D721Med (cell line): ENCODE results near the gene PTPRZ1.

Experiments
- DNase-seq: peaks from one replicate; pipeline ENCODE4 v3.0.0; 2011; ENCODE audit warnings: low spot score; ENCODE audit not compliant: insufficient read length
- FAIRE-seq: peaks from 2 replicates; lab custom pipeline; 2011; peaks lifted over from hg19 to GRCh38; lab: Jason Lieb, UNC
- CTCF ChIP-seq: IDR thresholded peaks from 2 replicates; pipeline ENCODE4 v1.5.1; 2012; ENCODE audit warnings: mild to moderate bottlenecking, control low read depth; ENCODE audit not compliant: insufficient read depth; ENCODE audit errors: missing control alignments

The PTPRZ1 gene

GRCh38 chr7:122092964-122093797 lies 220.2 kb downstream of the PTPRZ1 start:
- DNase-seq = no peak
- TF ChIP-seq CTCF = peak; percentile 96
- peak; percentile 73 for FAIRE-seq

GRCh38 chr7:122094549-122094948 lies 221.6 kb downstream of the PTPRZ1 start:
- FAIRE-seq (no peak), DNase-seq (no peak)
- TF ChIP-seq CTCF = no peak

GRCh38 chr7:122095642-122096041 lies 222.7 kb downstream of the PTPRZ1 start:
- no peak for FAIRE-seq
- TF ChIP-seq CTCF = no peak

GRCh38 chr7:122100021-122100420 lies 227.1 kb downstream of the PTPRZ1 start:
- no peak for TF ChIP-seq CTCF
- DNase-seq (no peak), FAIRE-seq (no peak)

More at GRCh38 chr7:122095642-122096041, 222.7 kb downstream of the PTPRZ1 start:
- no peak for DNase-seq

- FAIRE-seq (no peak), DNase-seq (no peak)
- no peak for TF ChIP-seq CTCF
Observed at GRCh38 chr7:122103064-122103463, 230.1 kb downstream of the PTPRZ1 start.
